Measurements from ENCODE around the gene CCDC116. TPM values are rescaled to one million over a fixed set of nuclear protein-coding genes. Genes with fewer than 3 reads are reported as not detected.

CCDC116 gene
- total RNA-seq, 1 donor = 0.18 TPM

- H3K4me3 ChIP-seq (ENCODE audit: low read depth, low read length) = no peak overlapping the region
- TF ChIP-seq CTCF (IDR thresholded peaks at IDR 0.05; ENCODE audit: insufficient read depth, low read length) = no peak
- no peak for DNase-seq (ENCODE audit: low read depth)
Measured at GRCh38 chr22:21626735-21627469, 5.7 kb upstream of the CCDC116 start.

- H3K4me3 ChIP-seq (ENCODE audit: low read depth, low read length) = peak overlapping the region; percentile 93
- DNase-seq (ENCODE audit: low read depth) = no peak
- TF ChIP-seq CTCF (IDR thresholded peaks at IDR 0.05; ENCODE audit: insufficient read depth, low read length) = no peak
Measured at GRCh38 chr22:21628386-21629254, 3.9 kb upstream of the CCDC116 start.

- DNase-seq (ENCODE audit: low read depth) = peak; percentile 89
- TF ChIP-seq CTCF (IDR thresholded peaks at IDR 0.05; ENCODE audit: insufficient read depth, low read length) = peak; percentile 43
- H3K4me3 ChIP-seq (ENCODE audit: low read depth, low read length) = peak within 1 kb of the TSS; percentile 93
Measured at GRCh38 chr22:21629255-21630149, 3.1 kb upstream of the CCDC116 start, which contains the start of gene YDJC. Gene YDJC, minus strand, starts transcription at chr22:21630022. Its CDS starts 8 bp downstream, at chr22:21630014.

GRCh38 chr22:21631025-21631424 lies 1.5 kb upstream of the CCDC116 start:
- H3K4me3 ChIP-seq (ENCODE audit: low read depth, low read length) = no peak overlapping the region
- DNase-seq (ENCODE audit: low read depth) = no peak
- TF ChIP-seq CTCF (IDR thresholded peaks at IDR 0.05; ENCODE audit: insufficient read depth, low read length) = no peak

- no peak overlapping the region for H3K4me3 ChIP-seq (ENCODE audit: low read depth, low read length)
- no peak for DNase-seq (ENCODE audit: low read depth)
- TF ChIP-seq CTCF (IDR thresholded peaks at IDR 0.05; ENCODE audit: insufficient read depth, low read length) = no peak
Measured at GRCh38 chr22:21632931-21633330, 371 bp downstream of the CCDC116 start.

GRCh38 chr22:21633481-21633880 lies 921 bp downstream of the CCDC116 start:
- no peak for DNase-seq (ENCODE audit: low read depth)
- TF ChIP-seq CTCF (IDR thresholded peaks at IDR 0.05; ENCODE audit: insufficient read depth, low read length) = no peak

More at GRCh38 chr22:21633481-21633880, 921 bp downstream of the CCDC116 start:
- H3K4me3 ChIP-seq (ENCODE audit: low read depth, low read length) = no peak overlapping the region

Measured in fibroblast of the aortic adventitia (primary cell).